ENCODE data around the gene TTC13.

Gene TTC13

DNA sequence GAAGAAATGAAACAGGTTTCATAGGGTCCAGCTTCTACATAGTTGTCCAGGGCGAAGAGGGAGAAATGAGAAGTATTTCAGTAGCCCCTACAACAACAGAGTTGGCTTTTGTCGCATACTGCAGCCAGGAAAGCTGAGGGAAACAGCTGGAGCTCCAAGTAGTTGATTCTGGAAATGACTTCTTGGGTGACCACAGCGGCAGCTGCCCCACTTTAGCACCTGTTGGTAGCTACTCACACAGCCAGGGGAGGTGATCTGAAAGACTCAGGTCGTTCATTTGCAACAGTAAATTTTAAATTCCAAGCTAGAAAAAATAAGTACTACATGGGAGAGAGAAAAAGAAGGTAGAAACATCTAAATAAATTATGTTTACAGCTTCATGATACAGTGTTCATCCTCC is 2.3 kb downstream of the TTC13 start:
- TF ChIP-seq, protein P1, sequence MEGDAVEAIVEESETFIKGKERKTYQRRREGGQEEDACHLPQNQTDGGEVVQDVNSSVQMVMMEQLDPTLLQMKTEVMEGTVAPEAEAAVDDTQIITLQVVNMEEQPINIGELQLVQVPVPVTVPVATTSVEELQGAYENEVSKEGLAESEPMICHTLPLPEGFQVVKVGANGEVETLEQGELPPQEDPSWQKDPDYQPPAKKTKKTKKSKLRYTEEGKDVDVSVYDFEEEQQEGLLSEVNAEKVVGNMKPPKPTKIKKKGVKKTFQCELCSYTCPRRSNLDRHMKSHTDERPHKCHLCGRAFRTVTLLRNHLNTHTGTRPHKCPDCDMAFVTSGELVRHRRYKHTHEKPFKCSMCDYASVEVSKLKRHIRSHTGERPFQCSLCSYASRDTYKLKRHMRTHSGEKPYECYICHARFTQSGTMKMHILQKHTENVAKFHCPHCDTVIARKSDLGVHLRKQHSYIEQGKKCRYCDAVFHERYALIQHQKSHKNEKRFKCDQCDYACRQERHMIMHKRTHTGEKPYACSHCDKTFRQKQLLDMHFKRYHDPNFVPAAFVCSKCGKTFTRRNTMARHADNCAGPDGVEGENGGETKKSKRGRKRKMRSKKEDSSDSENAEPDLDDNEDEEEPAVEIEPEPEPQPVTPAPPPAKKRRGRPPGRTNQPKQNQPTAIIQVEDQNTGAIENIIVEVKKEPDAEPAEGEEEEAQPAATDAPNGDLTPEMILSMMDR (IDR thresholded peaks at IDR 0.05; ENCODE audit: control extremely low read depth, extremely low read depth, low read depth, missing control alignments) = no peak
- CTCF ChIA-PET = interaction anchor here (1.0 to 1.3 kb wide), 5 partner anchors 17 to 58 kb away, joined by 3 to 7 read pairs (median 3); no protein-coding TSS in a partner anchor
- no peak for DNase-seq (ENCODE audit: extremely low spot score)
- POLR2A ChIA-PET = no interaction called here

DNA sequence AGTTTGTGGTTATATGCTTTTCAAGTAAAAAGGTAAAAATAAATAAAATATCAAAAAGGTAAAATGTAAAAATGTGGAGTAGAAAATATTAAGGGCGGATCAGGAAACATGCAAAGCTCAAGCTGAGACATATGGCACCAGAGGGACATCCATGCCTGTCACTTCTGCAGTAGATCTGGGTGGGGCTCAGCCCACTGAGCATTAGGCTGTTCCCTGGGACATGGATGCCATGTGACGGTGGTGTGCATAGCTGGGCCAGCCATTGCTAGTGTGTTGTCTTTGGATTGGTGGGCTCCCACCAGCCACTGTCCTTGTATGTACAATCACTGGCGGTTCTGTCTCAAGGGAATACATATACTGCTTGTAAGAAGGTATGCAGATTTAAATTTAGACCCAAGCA is 3.0 kb downstream of the TTC13 start:
- no peak for DNase-seq (ENCODE audit: extremely low spot score)
- ChIA-PET CTCF (interaction anchor here (1.0 to 1.4 kb wide), 6 partner anchors 17 to 41 kb away, joined by 3 to 7 read pairs (median 3); no protein-coding TSS in a partner anchor), POLR2A (no interaction called here)
- TF ChIP-seq, protein P1 (IDR thresholded peaks at IDR 0.05; ENCODE audit: control extremely low read depth, extremely low read depth, low read depth, missing control alignments) = no peak

DNA sequence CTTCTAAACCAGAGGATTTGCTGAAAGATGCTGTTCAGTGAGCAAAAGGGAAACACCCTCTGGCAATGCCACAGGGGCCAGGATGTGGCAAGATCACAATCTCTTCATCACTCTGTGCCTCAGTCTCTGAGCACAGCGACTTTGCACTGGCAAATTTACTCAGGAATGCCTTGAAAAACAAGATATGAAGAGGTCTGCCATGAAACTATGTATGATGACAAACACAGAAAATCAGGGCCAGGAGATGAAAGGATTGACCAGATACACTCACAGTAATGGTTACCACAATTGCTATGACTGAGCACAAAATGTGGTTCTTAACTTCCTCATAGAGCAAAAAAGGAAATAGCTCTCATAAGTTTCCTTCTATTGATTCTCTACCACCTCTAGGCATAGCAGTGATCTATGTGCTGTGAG is 5.8 kb downstream of the TTC13 start:
- ChIA-PET CTCF (no interaction called here), POLR2A (no interaction called here)
- DNase-seq (ENCODE audit: extremely low spot score) = peak; percentile 48
- TF ChIP-seq, protein P1 (IDR thresholded peaks at IDR 0.05; ENCODE audit: control extremely low read depth, extremely low read depth, low read depth, missing control alignments) = no peak

DNA sequence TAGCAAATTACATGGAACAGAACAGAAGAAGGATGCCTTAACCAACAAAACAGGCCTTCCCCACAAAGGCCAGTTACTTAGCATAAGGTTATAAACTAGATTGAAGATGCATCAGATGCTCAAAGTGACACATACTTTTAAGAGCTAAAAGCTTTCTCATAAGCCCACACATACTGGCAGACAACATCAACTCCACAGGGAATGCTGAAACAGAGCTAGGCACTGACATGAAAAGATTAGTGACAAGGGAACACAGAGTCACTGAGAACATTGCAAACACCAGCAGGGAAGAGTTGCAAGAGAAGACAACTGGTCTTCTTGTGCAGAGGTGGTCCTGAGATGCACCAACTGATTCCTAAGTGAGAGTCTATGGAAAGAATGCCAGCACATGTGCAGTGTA is 6.9 kb downstream of the TTC13 start:
- no peak for DNase-seq (ENCODE audit: extremely low spot score)
- ChIA-PET POLR2A (no interaction called here), CTCF (interaction anchor here (1.4 to 2.1 kb wide), 2 partner anchors 12 to 20 kb away, joined by 4 to 7 read pairs; no protein-coding TSS in a partner anchor)
- TF ChIP-seq, protein P1 (IDR thresholded peaks at IDR 0.05; ENCODE audit: control extremely low read depth, extremely low read depth, low read depth, missing control alignments) = no peak

DNA sequence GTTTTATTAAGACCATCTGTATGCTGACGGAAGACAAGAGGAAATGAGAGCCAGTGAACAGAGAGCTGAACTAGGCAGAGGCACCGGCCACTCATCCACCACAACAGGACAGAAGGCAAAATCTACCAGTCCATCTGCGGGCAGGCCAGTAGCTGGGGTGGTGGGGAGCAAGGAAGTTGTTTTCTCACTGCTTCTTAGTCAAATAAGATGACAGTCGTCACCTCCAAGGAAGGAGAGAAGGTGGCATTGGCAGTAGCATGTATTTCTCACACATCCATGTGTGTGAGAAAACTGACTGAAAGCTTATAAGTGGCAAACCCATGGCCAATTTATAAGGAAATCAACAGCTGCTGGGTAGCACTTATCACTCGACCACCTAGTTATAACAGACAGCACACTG is 8.2 kb downstream of the TTC13 start:
- ChIA-PET POLR2A (no interaction called here), CTCF (interaction anchor here (2.1 kb wide), 1 partner anchor 19 kb away, joined by 7 read pairs; no protein-coding TSS in a partner anchor)
- DNase-seq (ENCODE audit: extremely low spot score) = no peak
- TF ChIP-seq, protein P1 (IDR thresholded peaks at IDR 0.05; ENCODE audit: control extremely low read depth, extremely low read depth, low read depth, missing control alignments) = no peak

DNA sequence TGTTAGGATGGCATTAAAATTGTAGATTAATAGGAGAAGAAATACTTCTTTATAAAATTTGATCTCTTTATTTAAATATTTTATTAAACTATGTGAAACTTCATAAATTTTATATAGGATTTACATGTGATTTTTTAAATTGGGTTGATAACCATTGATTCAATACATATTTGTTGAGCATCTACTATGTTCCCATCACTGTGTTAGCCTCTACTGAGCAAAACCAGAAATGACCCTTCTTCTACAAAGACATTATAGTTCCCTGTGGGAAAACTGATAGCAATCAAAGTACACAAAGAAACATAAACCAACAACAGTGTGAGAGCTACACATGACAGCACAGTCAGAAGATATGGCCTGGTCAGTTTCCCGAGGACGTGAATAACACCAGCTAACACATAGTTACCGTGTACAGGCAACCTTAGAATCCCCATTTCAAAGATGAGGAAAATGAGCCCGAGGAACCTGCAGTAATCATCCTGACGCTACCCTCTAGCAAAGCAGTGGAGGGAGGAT is 12.2 kb downstream of the TTC13 start:
- TF ChIP-seq, protein P1 (IDR thresholded peaks at IDR 0.05; ENCODE audit: control extremely low read depth, extremely low read depth, low read depth, missing control alignments) = no peak
- CTCF ChIA-PET = interaction anchor here (1.2 kb wide), 1 partner anchor 8 kb away, joined by 3 read pairs; no protein-coding TSS in a partner anchor
- POLR2A ChIA-PET = no interaction called here
- DNase-seq (ENCODE audit: extremely low spot score) = no peak
